ENCODE measurements around the gene NR1D2. TPM values are rescaled to one million over a fixed set of nuclear protein-coding genes. Genes with fewer than 3 reads are reported as not detected.

Gene NR1D2
- total RNA-seq, 4 donors from 2014 or later = 36.9 to 52.1 (median 41.5) TPM

- H3K36me3 ChIP-seq = peaks cover 0 to 78% of the 10 kb centered on the region in 2 donors
- 73 to 83% methylated on average over 1 to 5 of the region's 5 CpGs for WGBS, 2 donors (ENCODE audit: low coverage in 1 of 2)
- ATAC-seq = no peak
These were observed 23.5 kb downstream of the NR1D2 start for GRCh38 chr3:23968463-23969184.

GRCh38 chr3:23969393-23969792 lies 24.3 kb downstream of the NR1D2 start:
- no peak for TF ChIP-seq EP300 (IDR thresholded peaks at IDR 0.05)
- TF ChIP-seq CTCF (IDR thresholded peaks at IDR 0.05) = no peak
- no peak for TF ChIP-seq POLR2A (IDR thresholded peaks at IDR 0.05)
- no peak for TF ChIP-seq POLR2AphosphoS5 (IDR thresholded peaks at IDR 0.05)
- Histone ChIP-seq H3K27ac (no peak overlapping the region), H3K36me3 (peaks cover 0 to 79% of the 10 kb centered on the region in 2 donors), H3K4me3 (no peak overlapping the region), H3K27me3 (no peaks in the 10 kb centered on the region), H3K4me1 (peaks cover 4 to 50% (median 6%) of the 10 kb centered on the region in 3 donors), H3K9me3 (no peaks in the 10 kb centered on the region)
- ATAC-seq = no peak
- 86 to 87% methylated on average over 4 of the region's 4 CpGs for WGBS, 2 donors (ENCODE audit: low coverage in 1 of 2)

More at GRCh38 chr3:23968463-23969184, 23.5 kb downstream of the NR1D2 start:
- no peaks in the 10 kb centered on the region for H3K27me3 ChIP-seq
- H3K9me3 ChIP-seq = no peaks in the 10 kb centered on the region
- H3K4me1 ChIP-seq = peaks cover 6 to 58% (median 9%) of the 10 kb centered on the region in 3 donors
- TF ChIP-seq EP300 (IDR thresholded peaks at IDR 0.05) = no peak
- no peak for TF ChIP-seq POLR2AphosphoS5 (IDR thresholded peaks at IDR 0.05)
- no peak for TF ChIP-seq CTCF (IDR thresholded peaks at IDR 0.05)
- TF ChIP-seq POLR2A (IDR thresholded peaks at IDR 0.05) = no peak
- H3K4me3 ChIP-seq = no peak overlapping the region
- H3K27ac ChIP-seq = peak overlapping the region in 1 of 4 donors; percentile 20

GRCh38 chr3:23971684-23972083 lies 26.6 kb downstream of the NR1D2 start:
- H3K4me3 ChIP-seq = no peak overlapping the region
- no peak for ATAC-seq
- no peak overlapping the region for H3K27ac ChIP-seq
- WGBS, 2 donors (ENCODE audit: low coverage in 1 of 2) = 100% methylated on average over 1 of the region's 1 CpG; no CpG with 5 or more reads in 1 of the 2 donors
- H3K4me1 ChIP-seq = peaks cover 0 to 28% (median 0%) of the 10 kb centered on the region in 3 donors
- TF ChIP-seq POLR2A (IDR thresholded peaks at IDR 0.05) (no peak), POLR2AphosphoS5 (IDR thresholded peaks at IDR 0.05) (no peak), CTCF (IDR thresholded peaks at IDR 0.05) (no peak), EP300 (IDR thresholded peaks at IDR 0.05) (no peak)
- peaks cover 0 to 82% of the 10 kb centered on the region in 2 donors for H3K36me3 ChIP-seq
- no peaks in the 10 kb centered on the region for H3K9me3 ChIP-seq
- no peaks in the 10 kb centered on the region for H3K27me3 ChIP-seq

GRCh38 chr3:23976555-23976954 lies 31.5 kb downstream of the NR1D2 start:
- Histone ChIP-seq H3K4me1 (peaks cover 0 to 21% (median 0%) of the 10 kb centered on the region in 3 donors), H3K27ac (no peak overlapping the region), H3K9me3 (no peaks in the 10 kb centered on the region), H3K4me3 (no peak overlapping the region), H3K27me3 (no peaks in the 10 kb centered on the region), H3K36me3 (peaks cover 0 to 70% of the 10 kb centered on the region in 2 donors)
- ATAC-seq = no peak
- no peak for TF ChIP-seq CTCF (IDR thresholded peaks at IDR 0.05)
- TF ChIP-seq POLR2AphosphoS5 (IDR thresholded peaks at IDR 0.05) = no peak
- TF ChIP-seq EP300 (IDR thresholded peaks at IDR 0.05) = no peak
- no peak for TF ChIP-seq POLR2A (IDR thresholded peaks at IDR 0.05)
- 92 to 93% methylated on average over 2 to 3 of the region's 4 CpGs for WGBS, 2 donors (ENCODE audit: low coverage in 1 of 2)

- Histone ChIP-seq H3K36me3 (peaks cover 0 to 46% of the 10 kb centered on the region in 2 donors), H3K27me3 (no peaks in the 10 kb centered on the region), H3K9me3 (no peaks in the 10 kb centered on the region), H3K4me1 (peaks cover 0 to 31% (median 0%) of the 10 kb centered on the region in 3 donors), H3K4me3 (no peak overlapping the region), H3K27ac (no peak overlapping the region)
- ATAC-seq = no peak
- TF ChIP-seq POLR2AphosphoS5 (IDR thresholded peaks at IDR 0.05) (no peak), EP300 (IDR thresholded peaks at IDR 0.05) (no peak), CTCF (IDR thresholded peaks at IDR 0.05) (no peak), POLR2A (IDR thresholded peaks at IDR 0.05) (no peak)
These were observed 34.5 kb downstream of the NR1D2 start for GRCh38 chr3:23979569-23979968.

Data from gastroesophageal sphincter (tissue), 4 donors.